Smooth muscle cell (in vitro differentiated cells): ENCODE data around the gene DUSP3. TPM values are rescaled to one million over a fixed set of nuclear protein-coding genes. Genes with fewer than 3 reads are reported as not detected.

Source experiments
- DNase-seq: peaks from one replicate; lab custom pipeline; 2025; ENCODE audit not compliant: unreplicated experiment; lab: John Stamatoyannopoulos, UW
- H2AFZ ChIP-seq: fragments of 200-600 bp; sonication (generic); 2 replicates; pipeline ENCODE4 v1.6.0; 2016; ENCODE audit warnings: antibody characterized with exemption, low read depth, mild to moderate bottlenecking
- H3F3A ChIP-seq: fragments of 200-600 bp; sonication (generic); 2 replicates; pipeline ENCODE4 v1.6.0; 2017; ENCODE audit warnings: antibody characterized with exemption, low read depth
- H3K27ac ChIP-seq: fragments of 200-600 bp; sonication (generic); 2 replicates; pipeline ENCODE4 v1.5.1; 2016; ENCODE audit warnings: low read depth, mild to moderate bottlenecking
- H3K27me3 ChIP-seq: fragments of 200-600 bp; sonication (generic); 2 replicates; pipeline ENCODE4 v1.6.1; 2016; ENCODE audit warnings: low read depth, mild to moderate bottlenecking
- H3K36me3 ChIP-seq: fragments of 200-600 bp; sonication (generic); 2 replicates; pipeline ENCODE4 v1.5.1; 2016; ENCODE audit warnings: low read depth
- H3K4me1 ChIP-seq: fragments of 200-600 bp; sonication (generic); 2 replicates; pipeline ENCODE4 v1.5.1; 2016; ENCODE audit warnings: low read depth
- H3K4me2 ChIP-seq: fragments of 200-600 bp; sonication (generic); 2 replicates; pipeline ENCODE4 v1.6.0; 2016; ENCODE audit warnings: mild to moderate bottlenecking
- H3K4me3 ChIP-seq: fragments of 200-600 bp; sonication (generic); 2 replicates; pipeline ENCODE4 v1.5.1; 2016; ENCODE audit warnings: mild to moderate bottlenecking
- H3K79me2 ChIP-seq: fragments of 200-600 bp; sonication (generic); 2 replicates; pipeline ENCODE4 v1.6.0; 2016; ENCODE audit warnings: low read depth, mild to moderate bottlenecking
- H3K9ac ChIP-seq: fragments of 200-600 bp; sonication (generic); 2 replicates; pipeline ENCODE4 v1.6.0; 2016; ENCODE audit warnings: low read depth
- H3K9me3 ChIP-seq: fragments of 200-600 bp; sonication (generic); replicated peaks from 2 replicates; pipeline ENCODE4 v1.5.1; 2016; ENCODE audit warnings: low read depth
- H4K20me1 ChIP-seq: fragments of 200-600 bp; sonication (generic); 2 replicates; pipeline ENCODE4 v1.6.0; 2016; ENCODE audit warnings: low read depth
- CTCF ChIP-seq: fragments of 200-600 bp; sonication (generic); IDR thresholded peaks from 2 replicates; pipeline ENCODE4 v1.5.1; 2017; ENCODE audit warnings: borderline replicate concordance, mild to moderate bottlenecking, antibody characterized with exemption; ENCODE audit not compliant: insufficient read depth, poor library complexity, severe bottlenecking
- WGBS: methylation state at CpG from one replicate; pipeline ENCODE4 v1.1.7; 2016; ENCODE audit warnings: low lambda C conversion rate; 5-methylcytosine and 5-hydroxymethylcytosine counted together
- polyA plus RNA-seq: library from polyadenylated mRNA; unstranded; fragments of >200 nt; fragmentation: Nextera tagmentation; extraction: Ambion mirVana; gene quantifications from 2 replicates; pipeline ENCODE4 v1.2.1, GENCODE V29; 2016
- total RNA-seq: library from RNA; depleted of rRNA; stranded (reverse); fragments of >200 nt; gene quantifications from 2 replicates; pipeline ENCODE4 v1.2.3, GENCODE V29; 2014

The DUSP3 gene
- total and polyA plus RNA-seq, 2 experiments from 2014 or later: 25.6 to 34.4 TPM

GRCh38 chr17:43768382-43768781 lies 10.4 kb downstream of the DUSP3 start:
- no peak for DNase-seq
- 82% methylated on average over 9 of the region's 9 CpGs for WGBS
- H3K36me3 ChIP-seq: no peaks in the 10 kb centered on the region
- no peak overlapping the region for H3K9ac ChIP-seq
- H4K20me1 ChIP-seq: peaks cover 14% of the 10 kb centered on the region
- H2AFZ ChIP-seq: no peak overlapping the region
- no peaks in the 10 kb centered on the region for H3K27me3 ChIP-seq
- H3K4me1 ChIP-seq: no peaks in the 10 kb centered on the region
- H3K79me2 ChIP-seq: no peaks in the 10 kb centered on the region
- H3K9me3 ChIP-seq: no peaks in the 10 kb centered on the region
- H3K27ac ChIP-seq: no peak overlapping the region
- no peaks in the 10 kb centered on the region for H3F3A ChIP-seq
- H3K4me2 ChIP-seq: no peak overlapping the region
- no peak overlapping the region for H3K4me3 ChIP-seq
- no peak for TF ChIP-seq CTCF

- Histone ChIP-seq H3K79me2 (no peaks in the 10 kb centered on the region), H3K4me2 (no peak overlapping the region), H3K27ac (no peak overlapping the region), H3K4me1 (no peaks in the 10 kb centered on the region), H3K9ac (no peak overlapping the region), H3K9me3 (no peaks in the 10 kb centered on the region), H4K20me1 (peaks cover 8% of the 10 kb centered on the region), H3K27me3 (no peaks in the 10 kb centered on the region), H2AFZ (no peak overlapping the region), H3K4me3 (no peak overlapping the region), H3K36me3 (no peaks in the 10 kb centered on the region), H3F3A (no peaks in the 10 kb centered on the region)
- 95% methylated on average over 5 of the region's 5 CpGs for WGBS
- TF ChIP-seq CTCF: no peak
- no peak for DNase-seq
Observed at GRCh38 chr17:43767713-43768059, 11.1 kb downstream of the DUSP3 start.

- WGBS: 94% methylated on average over 6 of the region's 6 CpGs
- Histone ChIP-seq H4K20me1 (peaks cover 3% of the 10 kb centered on the region), H3K27me3 (no peaks in the 10 kb centered on the region), H3K27ac (no peak overlapping the region), H2AFZ (no peak overlapping the region), H3K4me2 (no peak overlapping the region), H3K9ac (no peak overlapping the region), H3K4me1 (no peaks in the 10 kb centered on the region), H3K36me3 (no peaks in the 10 kb centered on the region), H3K9me3 (no peaks in the 10 kb centered on the region), H3K79me2 (no peaks in the 10 kb centered on the region), H3F3A (no peaks in the 10 kb centered on the region), H3K4me3 (no peak overlapping the region)
- no peak for TF ChIP-seq CTCF
- DNase-seq: no peak
Observed at GRCh38 chr17:43767053-43767712, 11.6 kb downstream of the DUSP3 start.

- H3K4me2 ChIP-seq: no peak overlapping the region
- H3K27ac ChIP-seq: no peak overlapping the region
- no peaks in the 10 kb centered on the region for H3K79me2 ChIP-seq
- H3K9ac ChIP-seq: no peak overlapping the region
- H3K27me3 ChIP-seq: no peaks in the 10 kb centered on the region
- no peaks in the 10 kb centered on the region for H4K20me1 ChIP-seq
- TF ChIP-seq CTCF: peak; percentile 61
- DNase-seq: no peak
- H3K4me1 ChIP-seq: no peaks in the 10 kb centered on the region
- 60% methylated on average over 7 of the region's 7 CpGs for WGBS
- no peaks in the 10 kb centered on the region for H3K9me3 ChIP-seq
- no peaks in the 10 kb centered on the region for H3F3A ChIP-seq
- H2AFZ ChIP-seq: no peak overlapping the region
- H3K36me3 ChIP-seq: no peaks in the 10 kb centered on the region
- H3K4me3 ChIP-seq: no peak overlapping the region
Observed at GRCh38 chr17:43766413-43767052, 12.2 kb downstream of the DUSP3 start.
